GM19455 (cell line): ENCODE measurements around the gene ENPP6.

Source experiments
- ATAC-seq: cut with Tn5 transposase; IDR thresholded peaks from one replicate; pipeline ENCODE4 v1.9.1; 2021; ENCODE audit not compliant: unreplicated experiment

Gene ENPP6

GRCh38 chr4:184110452-184111224, 107.0 kb downstream of the ENPP6 start:
- ATAC-seq, result no peak

GRCh38 chr4:184108006-184108501, 109.6 kb downstream of the ENPP6 start:
- ATAC-seq, result no peak

GRCh38 chr4:184104419-184105101, 113.1 kb downstream of the ENPP6 start:
- ATAC-seq, result no peak

- ATAC-seq, result no peak
These were observed 114.0 kb downstream of the ENPP6 start for GRCh38 chr4:184103527-184104264.

- ATAC-seq, result no peak
These were observed 114.7 kb downstream of the ENPP6 start for GRCh38 chr4:184102927-184103326.

GRCh38 chr4:184102488-184102887, 115.2 kb downstream of the ENPP6 start:
- no peak for ATAC-seq

GRCh38 chr4:184101711-184102110, 116.0 kb downstream of the ENPP6 start:
- no peak for ATAC-seq

GRCh38 chr4:184100297-184100885, 117.3 kb downstream of the ENPP6 start:
- ATAC-seq, result no peak

GRCh38 chr4:184099535-184099966, 118.1 kb downstream of the ENPP6 start:
- no peak for ATAC-seq

GRCh38 chr4:184099000-184099399, 118.7 kb downstream of the ENPP6 start:
- no peak for ATAC-seq

- no peak for ATAC-seq
These were observed 119.9 kb downstream of the ENPP6 start for GRCh38 chr4:184097815-184098214.

- ATAC-seq, result peak; percentile 58
These were observed 120.5 kb downstream of the ENPP6 start for GRCh38 chr4:184097241-184097605.

GRCh38 chr4:184096561-184097240, 121.0 kb downstream of the ENPP6 start:
- no peak for ATAC-seq

GRCh38 chr4:184094532-184095159, 123.0 kb downstream of the ENPP6 start:
- ATAC-seq, result no peak

GRCh38 chr4:184091986-184092385, 125.7 kb downstream of the ENPP6 start:
- ATAC-seq, result no peak

- no peak for ATAC-seq
These were observed 127.1 kb downstream of the ENPP6 start for GRCh38 chr4:184090571-184090970.

GRCh38 chr4:184080674-184081073, 137.0 kb downstream of the ENPP6 start:
- ATAC-seq, result no peak

- no peak for ATAC-seq
These were observed 142.8 kb downstream of the ENPP6 start for GRCh38 chr4:184074677-184075388.

GRCh38 chr4:184067931-184068554, 149.6 kb downstream of the ENPP6 start:
- ATAC-seq, result no peak
